T-cell (primary cell): ENCODE data around the gene ZBTB48. TPM values are rescaled to one million over a fixed set of nuclear protein-coding genes. Genes with fewer than 3 reads are reported as not detected.

Experiments
- ATAC-seq, 4 experiments: fragments of 200-7000 bp in 3 of 4; fragments of 150-1000 bp in 1 of 4; cut with Tn5 transposase; replicated peaks in 1 of 4; 1 replicate in 3 of 4; 2 replicates in 1 of 4; pipeline ENCODE4 v1.10.0; 2021; ENCODE audit warnings: moderate library complexity in 3 of 4, mild to moderate bottlenecking in 2 of 4, moderate number of reproducible peaks in 1 of 4
- CTCF ChIA-PET, 2 donors: fragments of 300-600 bp; sonication (Branson Sonifier 250); formaldehyde crosslinking; loops; one replicate each; lab custom pipeline; 2022; ENCODE audit warnings: antibody characterized with exemption in 2 of 2; lab: Charles Lee
- POLR2A ChIA-PET, 2 donors: fragments of 300-600 bp; sonication (Branson Sonifier 250); formaldehyde crosslinking; loops; one replicate each; lab custom pipeline; 2022; ENCODE audit warnings: antibody characterized with exemption in 2 of 2; lab: Charles Lee
- DNase-seq, 35 experiments: peaks; one replicate each; pipeline versions ENCODE4 v3.0.0 to v3.0.0-alpha.2; 2013 to 2023
- H3K27ac ChIP-seq: one replicate; pipeline ENCODE4 v1.5.1; 2013; ENCODE audit warnings: low read length
- H3K27me3 ChIP-seq, 2 experiments: replicated peaks in 1 of 2; 1 replicate in 1 of 2; 2 replicates in 1 of 2; pipeline versions ENCODE4 v1.6.1 to v1.7.0; 2013; ENCODE audit warnings: low read length in 1 of 2, mixed read lengths in 1 of 2; ENCODE audit not compliant: control insufficient read depth in 2 of 2, insufficient read depth in 2 of 2; ENCODE audit errors: extremely low read depth in 1 of 2
- H3K36me3 ChIP-seq, 2 donors: 1 replicate in 1 of 2; 2 replicates in 1 of 2; pipeline versions ENCODE4 v1.6.1 to v1.7.0; 2013; ENCODE audit warnings: low read length in 1 of 2; ENCODE audit not compliant: control insufficient read depth in 2 of 2, insufficient read depth in 1 of 2; ENCODE audit errors: extremely low read depth in 1 of 2
- H3K4me1 ChIP-seq, 2 experiments: 1 replicate in 1 of 2; 2 replicates in 1 of 2; pipeline versions ENCODE4 v1.6.1 to v1.7.0; 2013; ENCODE audit warnings: low read length in 2 of 2, mixed read lengths in 1 of 2; ENCODE audit not compliant: insufficient read depth in 2 of 2, control insufficient read depth in 1 of 2; ENCODE audit errors: extremely low read depth in 1 of 2
- H3K4me3 ChIP-seq, 2 donors: 1 replicate in 1 of 2; 2 replicates in 1 of 2; pipeline versions ENCODE4 v1.5.1 to v1.7.0; 2013; ENCODE audit warnings: mild to moderate bottlenecking in 2 of 2, low read length in 1 of 2, moderate library complexity in 1 of 2; ENCODE audit not compliant: control insufficient read depth in 1 of 2; ENCODE audit errors: extremely low read depth in 1 of 2
- H3K9me3 ChIP-seq: 2 replicates; pipeline ENCODE4 v1.7.0; 2013
- H3K27ac Mint-ChIP-seq, 2 donors: one replicate each; pipeline ENCODE4 v1.8.0; 2020 to 2021; ENCODE audit warnings: mild to moderate bottlenecking in 2 of 2, mixed read lengths in 2 of 2
- H3K27me3 Mint-ChIP-seq, 2 donors: one replicate each; pipeline ENCODE4 v1.8.0; 2021 to 2022; ENCODE audit warnings: mixed read lengths in 2 of 2
- H3K36me3 Mint-ChIP-seq: one replicate; pipeline ENCODE4 v1.8.0; 2021; ENCODE audit warnings: mixed read lengths
- H3K4me1 Mint-ChIP-seq, 3 donors: one replicate each; pipeline ENCODE4 v1.8.0; 2020 to 2022; ENCODE audit warnings: mixed read lengths in 3 of 3, mild to moderate bottlenecking in 1 of 3
- H3K4me3 Mint-ChIP-seq, 3 donors: one replicate each; pipeline ENCODE4 v1.8.0; 2020 to 2022; ENCODE audit warnings: mild to moderate bottlenecking in 3 of 3, mixed read lengths in 3 of 3, moderate library complexity in 3 of 3
- H3K9me3 Mint-ChIP-seq, 3 donors: one replicate each; pipeline ENCODE4 v1.8.0; 2020 to 2022; ENCODE audit warnings: mixed read lengths in 3 of 3
- WGBS: methylation state at CpG from one replicate; pipeline ENCODE4 v1.1.5; 2013; ENCODE audit warnings: missing lambda C conversion rate; ENCODE audit not compliant: insufficient coverage; 5-methylcytosine and 5-hydroxymethylcytosine counted together
- total RNA-seq, 35 experiments: library from RNA in 6 of 35; stranded (reverse) in 6 of 35; fragments of 120-200 nt in 1 of 35; gene quantifications; one replicate each; pipeline versions ENCODE4 v1.2.1 to v1.2.4 and lab custom pipeline; 2013 to 2026

Gene ZBTB48
- total RNA-seq, 5 donors from 2014 or later (not counting 1 experiment from before 2014, with no cell fraction given) = 42.2 to 82.3 (median 70.3) TPM

- no peak overlapping the region for H3K27ac ChIP-seq
- peaks cover 20 to 47% of the 10 kb centered on the region in 2 donors for H3K36me3 ChIP-seq
- peaks cover 30 to 40% (median 40%) of the 10 kb centered on the region in 3 donors for H3K4me1 Mint-ChIP-seq
- CTCF ChIA-PET = interaction anchor here in 1 of 2 donors (1.5 kb wide), 1 partner anchor 16 kb away, joined by 3 read pairs; no protein-coding TSS in a partner anchor
- DNase-seq (no peak), ATAC-seq (no peak)
- H3K36me3 Mint-ChIP-seq = peaks cover 5% of the 10 kb centered on the region
- no peaks in the 10 kb centered on the region for H3K27me3 Mint-ChIP-seq
- POLR2A ChIA-PET = no interaction called here
- no peak overlapping the region for H3K4me3 ChIP-seq
- H3K4me3 Mint-ChIP-seq = no peak overlapping the region
- no peaks in the 10 kb centered on the region for H3K9me3 ChIP-seq
- H3K27ac Mint-ChIP-seq = peak overlapping the region in 1 of 2 donors; percentile 39
- no peaks in the 10 kb centered on the region for H3K27me3 ChIP-seq
- peaks cover 0 to 56% of the 10 kb centered on the region in 2 experiments for H3K4me1 ChIP-seq
- WGBS = 93% methylated on average over 18 of the region's 25 CpGs
- no peaks in the 10 kb centered on the region for H3K9me3 Mint-ChIP-seq
Measured at GRCh38 chr1:6588128-6588892, 8.5 kb downstream of the ZBTB48 start.

GRCh38 chr1:6588893-6589520, 9.2 kb downstream of the ZBTB48 start:
- Mint-ChIP-seq H3K27ac (no peak overlapping the region), H3K27me3 (no peaks in the 10 kb centered on the region), H3K4me3 (no peak overlapping the region), H3K9me3 (no peaks in the 10 kb centered on the region), H3K36me3 (peaks cover 7% of the 10 kb centered on the region), H3K4me1 (peaks cover 30 to 43% (median 42%) of the 10 kb centered on the region in 3 donors)
- CTCF ChIA-PET = interaction anchor here in 1 of 2 donors (0.6 to 1.5 kb wide), 2 partner anchors 15 to 38 kb away, joined by 3 read pairs; no protein-coding TSS in a partner anchor
- WGBS = 92% methylated on average over 16 of the region's 24 CpGs
- H3K4me3 ChIP-seq = no peak overlapping the region
- no peak overlapping the region for H3K27ac ChIP-seq
- ATAC-seq = no peak
- no peak for DNase-seq
- no peaks in the 10 kb centered on the region for H3K9me3 ChIP-seq
- no peaks in the 10 kb centered on the region for H3K27me3 ChIP-seq
- H3K4me1 ChIP-seq = peaks cover 0 to 60% of the 10 kb centered on the region in 2 experiments
- POLR2A ChIA-PET = no interaction called here
- peaks cover 20 to 54% of the 10 kb centered on the region in 2 donors for H3K36me3 ChIP-seq

GRCh38 chr1:6590046-6590445, 10.3 kb downstream of the ZBTB48 start:
- Histone ChIP-seq H3K27me3 (no peaks in the 10 kb centered on the region), H3K4me1 (peaks cover 0 to 50% of the 10 kb centered on the region in 2 experiments), H3K27ac (no peak overlapping the region), H3K9me3 (no peaks in the 10 kb centered on the region), H3K36me3 (peaks cover 20 to 64% of the 10 kb centered on the region in 2 donors), H3K4me3 (no peak overlapping the region)
- DNase-seq (no peak), ATAC-seq (no peak)
- POLR2A ChIA-PET = no interaction called here
- no peaks in the 10 kb centered on the region for H3K27me3 Mint-ChIP-seq
- H3K36me3 Mint-ChIP-seq = peaks cover 13% of the 10 kb centered on the region
- CTCF ChIA-PET = interaction anchor here in 1 of 2 donors (1.5 kb wide), 1 partner anchor 14 kb away, joined by 3 read pairs; no protein-coding TSS in a partner anchor
- peak overlapping the region in 1 of 2 donors; percentile 52 for H3K27ac Mint-ChIP-seq
- no peaks in the 10 kb centered on the region for H3K9me3 Mint-ChIP-seq
- H3K4me1 Mint-ChIP-seq = peaks cover 22 to 41% (median 39%) of the 10 kb centered on the region in 3 donors
- 97% methylated on average over 7 of the region's 7 CpGs for WGBS
- H3K4me3 Mint-ChIP-seq = no peak overlapping the region

- Histone ChIP-seq H3K4me3 (no peak overlapping the region), H3K36me3 (peaks cover 27 to 73% of the 10 kb centered on the region in 2 donors), H3K4me1 (peaks cover 0 to 51% of the 10 kb centered on the region in 2 experiments), H3K27ac (peak overlapping the region; percentile 23), H3K27me3 (no peaks in the 10 kb centered on the region), H3K9me3 (no peaks in the 10 kb centered on the region)
- Mint-ChIP-seq H3K36me3 (peaks cover 24% of the 10 kb centered on the region), H3K9me3 (no peaks in the 10 kb centered on the region), H3K27ac (peak overlapping the region in 1 of 2 donors; percentile 61), H3K4me3 (no peak overlapping the region), H3K27me3 (no peaks in the 10 kb centered on the region), H3K4me1 (peaks cover 28 to 49% (median 49%) of the 10 kb centered on the region in 3 donors)
- ChIA-PET CTCF (no interaction called here), POLR2A (no interaction called here)
- WGBS = 52% methylated on average over 13 of the region's 13 CpGs
- DNase-seq (peak in 1 of 35 experiments; percentile 27), ATAC-seq (peak in 1 of 4 experiments; percentile 33)
Measured at GRCh38 chr1:6591222-6591621, 11.4 kb downstream of the ZBTB48 start.

- Histone ChIP-seq H3K4me3 (no peak overlapping the region), H3K27me3 (no peaks in the 10 kb centered on the region), H3K27ac (no peak overlapping the region), H3K36me3 (peaks cover 31 to 77% of the 10 kb centered on the region in 2 donors), H3K9me3 (no peaks in the 10 kb centered on the region), H3K4me1 (peaks cover 0 to 54% of the 10 kb centered on the region in 2 experiments)
- WGBS = 92% methylated on average over 6 of the region's 6 CpGs
- H3K4me1 Mint-ChIP-seq = peaks cover 31 to 54% (median 53%) of the 10 kb centered on the region in 3 donors
- no peak for ATAC-seq
- H3K36me3 Mint-ChIP-seq = peaks cover 28% of the 10 kb centered on the region
- ChIA-PET CTCF (no interaction called here), POLR2A (no interaction called here)
- no peaks in the 10 kb centered on the region for H3K27me3 Mint-ChIP-seq
- no peak overlapping the region for H3K27ac Mint-ChIP-seq
- DNase-seq = no peak
- H3K9me3 Mint-ChIP-seq = no peaks in the 10 kb centered on the region
- no peak overlapping the region for H3K4me3 Mint-ChIP-seq
Measured at GRCh38 chr1:6591644-6592043, 11.8 kb downstream of the ZBTB48 start.

- ATAC-seq (no peak), DNase-seq (no peak)
- Histone ChIP-seq H3K27ac (no peak overlapping the region), H3K4me3 (no peak overlapping the region), H3K9me3 (no peaks in the 10 kb centered on the region), H3K4me1 (peaks cover 0 to 54% of the 10 kb centered on the region in 2 experiments), H3K36me3 (peaks cover 31 to 82% of the 10 kb centered on the region in 2 donors), H3K27me3 (no peaks in the 10 kb centered on the region)
- ChIA-PET POLR2A (no interaction called here), CTCF (no interaction called here)
- WGBS = no CpG with 5 or more reads among the region's 5 CpGs
- H3K27me3 Mint-ChIP-seq = no peaks in the 10 kb centered on the region
- H3K4me1 Mint-ChIP-seq = peaks cover 29 to 58% (median 53%) of the 10 kb centered on the region in 3 donors
- H3K4me3 Mint-ChIP-seq = no peak overlapping the region
- H3K27ac Mint-ChIP-seq = no peak overlapping the region
- peaks cover 28% of the 10 kb centered on the region for H3K36me3 Mint-ChIP-seq
- no peaks in the 10 kb centered on the region for H3K9me3 Mint-ChIP-seq
Measured at GRCh38 chr1:6592441-6592840, 12.6 kb downstream of the ZBTB48 start.
